Eye (tissue), 1 donor: ENCODE data around the gene HADHB.
"Not testable (repeated sequence)": the region's sequence is repeated elsewhere in the genome, so short reads cannot be mapped to it uniquely, and the experiment has no call there.

Source experiments
- DNase-seq: peaks from one replicate; pipeline ENCODE4 v3.0.0-alpha.2; 2015

Gene HADHB

GRCh38 chr2:26245231-26245732 is 543 bp downstream of the HADHB start:
- DNase-seq, result no peak

GRCh38 chr2:26245810-26246209 is 1.1 kb downstream of the HADHB start:
- no peak for DNase-seq

GRCh38 chr2:26246818-26247217 is 2.1 kb downstream of the HADHB start:
- DNase-seq, result no peak

GRCh38 chr2:26249625-26250024 is 4.9 kb downstream of the HADHB start:
- DNase-seq, result no peak

GRCh38 chr2:26251893-26252292 is 7.2 kb downstream of the HADHB start:
- DNase-seq, result no peak

- no peak for DNase-seq
Observed at GRCh38 chr2:26255759-26256384, 11.1 kb downstream of the HADHB start.

- not testable (repeated sequence) for DNase-seq
Observed at GRCh38 chr2:26258836-26259235, 14.1 kb downstream of the HADHB start.

- no peak for DNase-seq
Observed at GRCh38 chr2:26268213-26268612, 23.5 kb downstream of the HADHB start.

- not testable (repeated sequence) for DNase-seq
Observed at GRCh38 chr2:26268670-26269385, 24.1 kb downstream of the HADHB start.

GRCh38 chr2:26269571-26270158 is 24.9 kb downstream of the HADHB start:
- no peak for DNase-seq

GRCh38 chr2:26270373-26270772 is 25.6 kb downstream of the HADHB start:
- no peak for DNase-seq

- no peak for DNase-seq
Observed at GRCh38 chr2:26273501-26273900, 28.8 kb downstream of the HADHB start.

- peak; percentile 35 for DNase-seq
Observed at GRCh38 chr2:26274058-26274613, 29.4 kb downstream of the HADHB start.

- DNase-seq, result no peak
Observed at GRCh38 chr2:26276484-26277227, 31.9 kb downstream of the HADHB start.

GRCh38 chr2:26279886-26280285 is 35.1 kb downstream of the HADHB start:
- no peak for DNase-seq

- DNase-seq, result no peak
Observed at GRCh38 chr2:26281226-26281625, 36.5 kb downstream of the HADHB start.

- no peak for DNase-seq
Observed at GRCh38 chr2:26283606-26284005, 38.9 kb downstream of the HADHB start.

- DNase-seq, result no peak
Observed at GRCh38 chr2:26284132-26284531, 39.4 kb downstream of the HADHB start.

- no peak for DNase-seq
Observed at GRCh38 chr2:26285931-26286330, 41.2 kb downstream of the HADHB start.

GRCh38 chr2:26290001-26290400 is 45.3 kb downstream of the HADHB start:
- DNase-seq, result no peak

GRCh38 chr2:26292646-26293045 is 47.9 kb downstream of the HADHB start:
- no peak for DNase-seq

GRCh38 chr2:26295511-26295910 is 50.8 kb downstream of the HADHB start:
- no peak for DNase-seq

- no peak for DNase-seq
Observed at GRCh38 chr2:26297061-26297460, 52.3 kb downstream of the HADHB start.
